ENCODE data around the gene KRTAP12-3.
"Not testable (repeated sequence)": the region's sequence is repeated elsewhere in the genome, so short reads cannot be mapped to it uniquely, and the experiment has no call there.

Gene KRTAP12-3, protein sequence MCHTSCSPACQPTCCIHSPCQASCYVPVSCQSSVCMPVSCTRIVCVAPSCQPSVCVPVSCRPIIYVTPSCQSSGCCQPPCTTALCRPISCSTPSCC

DNA sequence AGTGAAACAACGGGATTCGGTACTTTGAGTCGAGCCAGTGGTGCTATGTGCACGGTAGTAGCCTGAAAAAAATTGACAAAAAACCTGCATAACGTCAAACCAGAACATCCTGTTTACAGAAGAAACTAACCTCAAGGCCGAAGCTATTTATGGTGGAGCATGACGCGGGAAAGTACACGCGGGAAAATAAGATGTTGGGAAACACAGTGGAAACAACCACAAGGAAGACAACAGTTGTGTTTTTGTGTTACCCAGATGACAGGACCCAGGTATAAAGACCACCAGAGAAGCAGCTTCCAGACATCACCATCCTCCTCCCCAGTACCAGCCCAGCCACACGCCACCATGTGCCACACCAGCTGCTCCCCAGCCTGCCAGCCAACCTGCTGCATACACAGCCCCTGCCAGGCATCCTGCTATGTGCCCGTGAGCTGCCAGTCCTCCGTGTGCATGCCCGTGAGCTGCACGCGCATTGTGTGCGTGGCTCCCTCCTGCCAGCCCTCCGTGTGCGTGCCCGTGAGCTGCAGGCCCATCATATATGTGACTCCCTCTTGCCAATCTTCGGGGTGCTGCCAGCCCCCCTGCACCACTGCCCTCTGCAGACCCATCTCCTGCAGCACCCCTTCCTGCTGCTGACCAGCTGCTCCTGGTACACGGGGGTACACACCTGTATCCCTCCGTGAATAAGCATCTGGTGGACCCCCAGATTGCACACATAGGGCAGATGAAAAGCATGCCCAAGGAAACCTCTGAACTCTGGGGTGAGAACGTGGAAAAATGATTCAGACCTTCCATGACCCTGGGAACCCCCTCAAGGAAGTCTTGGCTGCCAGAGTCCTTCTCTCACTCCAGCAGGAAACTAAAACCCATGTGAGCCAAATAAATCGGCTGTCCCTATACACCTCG, at the start of gene KRTAP12-3:
TSS of gene KRTAP12-3 (plus strand) at position 298 of the 906 bp plus-strand sequence. CDS start at position 346, 48 bp downstream.
- in situ Hi-C loops (cut with HindIII; ENCODE audit: low sequenced_read_pairs), result no loop called here
- H3K4me3 ChIP-seq (ENCODE audit: low read depth, low read length), result no peak within 1 kb of the TSS
- TF ChIP-seq, protein P1, sequence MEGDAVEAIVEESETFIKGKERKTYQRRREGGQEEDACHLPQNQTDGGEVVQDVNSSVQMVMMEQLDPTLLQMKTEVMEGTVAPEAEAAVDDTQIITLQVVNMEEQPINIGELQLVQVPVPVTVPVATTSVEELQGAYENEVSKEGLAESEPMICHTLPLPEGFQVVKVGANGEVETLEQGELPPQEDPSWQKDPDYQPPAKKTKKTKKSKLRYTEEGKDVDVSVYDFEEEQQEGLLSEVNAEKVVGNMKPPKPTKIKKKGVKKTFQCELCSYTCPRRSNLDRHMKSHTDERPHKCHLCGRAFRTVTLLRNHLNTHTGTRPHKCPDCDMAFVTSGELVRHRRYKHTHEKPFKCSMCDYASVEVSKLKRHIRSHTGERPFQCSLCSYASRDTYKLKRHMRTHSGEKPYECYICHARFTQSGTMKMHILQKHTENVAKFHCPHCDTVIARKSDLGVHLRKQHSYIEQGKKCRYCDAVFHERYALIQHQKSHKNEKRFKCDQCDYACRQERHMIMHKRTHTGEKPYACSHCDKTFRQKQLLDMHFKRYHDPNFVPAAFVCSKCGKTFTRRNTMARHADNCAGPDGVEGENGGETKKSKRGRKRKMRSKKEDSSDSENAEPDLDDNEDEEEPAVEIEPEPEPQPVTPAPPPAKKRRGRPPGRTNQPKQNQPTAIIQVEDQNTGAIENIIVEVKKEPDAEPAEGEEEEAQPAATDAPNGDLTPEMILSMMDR (IDR thresholded peaks at IDR 0.05; ENCODE audit: low read depth, low read length, missing control alignments), result no peak
- DNase-seq (ENCODE audit: low read depth), result no peak

DNA sequence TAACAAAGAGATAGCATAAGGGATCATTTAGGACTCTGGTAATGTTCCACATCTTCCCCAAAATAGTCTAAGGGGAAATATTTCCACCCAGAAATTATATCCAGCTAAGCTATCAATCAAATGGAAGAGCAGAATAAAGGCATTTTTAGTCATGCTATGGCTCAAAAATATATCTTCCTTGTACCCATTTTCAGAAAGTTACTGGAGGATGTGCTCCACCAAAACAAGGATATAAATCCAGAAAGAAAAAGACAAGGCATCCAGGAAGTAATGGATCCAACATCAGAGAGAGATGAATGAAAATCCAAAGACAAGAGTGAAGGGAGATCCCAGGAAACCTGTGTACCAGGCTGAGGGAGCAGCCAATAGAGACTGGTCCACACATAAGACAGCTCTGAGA, 48.5 kb upstream of the KRTAP12-3 start:
- in situ Hi-C loops (cut with HindIII; ENCODE audit: low sequenced_read_pairs), result no loop called here
- TF ChIP-seq, protein P1 (IDR thresholded peaks at IDR 0.05; ENCODE audit: low read depth, low read length, missing control alignments), result no peak
- no peak overlapping the region for H3K4me3 ChIP-seq (ENCODE audit: low read depth, low read length)
- DNase-seq (ENCODE audit: low read depth), result no peak

DNA sequence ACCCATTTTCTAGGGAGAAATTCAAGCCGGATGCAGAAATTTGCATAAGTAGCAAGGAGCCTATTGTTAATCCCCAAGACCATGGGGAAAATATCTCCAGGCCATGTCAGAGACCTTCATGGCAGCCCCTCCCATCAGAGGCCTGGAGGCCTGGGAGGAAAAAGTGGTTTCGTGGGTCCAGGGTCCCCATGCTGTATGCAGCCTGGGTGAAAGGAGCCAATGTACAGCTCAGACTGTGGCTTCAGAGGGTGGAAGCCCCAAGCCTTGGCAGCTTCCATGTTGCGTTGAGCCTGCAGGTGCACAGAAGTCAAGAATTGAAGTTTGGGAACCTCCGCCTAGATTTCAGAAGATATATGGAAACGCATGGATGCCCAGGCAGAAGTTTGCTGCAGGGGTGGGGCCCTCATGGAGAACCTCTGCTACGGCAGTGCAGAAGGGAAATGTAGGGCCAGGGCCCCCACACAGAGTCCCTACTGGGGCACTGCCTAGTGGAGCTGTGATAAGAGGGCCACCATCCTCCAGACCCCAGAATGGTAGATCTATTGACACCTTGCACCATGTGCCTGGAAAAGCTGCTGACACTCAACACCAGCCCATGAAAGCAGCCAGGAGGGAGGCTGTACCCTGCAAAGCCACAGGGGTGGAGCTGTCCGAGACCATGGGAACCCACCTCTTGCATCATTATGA, 47.4 kb upstream of the KRTAP12-3 start:
- H3K4me3 ChIP-seq (ENCODE audit: low read depth, low read length); in situ Hi-C loops (cut with HindIII; ENCODE audit: low sequenced_read_pairs); DNase-seq (ENCODE audit: low read depth): not testable (repeated sequence)

DNA sequence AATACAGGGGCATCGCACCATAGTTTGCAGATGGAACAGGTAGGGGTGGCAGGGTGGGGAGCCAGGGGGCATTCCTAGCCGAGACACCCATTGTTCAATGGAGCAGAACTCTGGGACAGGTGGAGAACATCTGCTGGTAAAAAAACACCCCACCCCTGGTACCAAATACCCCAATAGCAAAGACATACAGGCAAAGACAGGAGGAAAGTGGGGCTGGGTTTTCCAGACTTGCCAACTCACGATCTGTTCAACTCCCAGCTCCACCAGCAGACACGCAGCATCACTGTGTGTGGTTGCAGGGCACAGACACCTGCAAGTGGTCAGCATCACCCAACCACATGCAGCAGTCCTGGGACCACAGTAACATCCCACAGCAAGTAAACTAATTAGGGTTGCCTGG, 46.2 kb upstream of the KRTAP12-3 start:
- no peak for DNase-seq (ENCODE audit: low read depth)
- TF ChIP-seq, protein P1 (IDR thresholded peaks at IDR 0.05; ENCODE audit: low read depth, low read length, missing control alignments), result no peak
- in situ Hi-C loops (cut with HindIII; ENCODE audit: low sequenced_read_pairs), result no loop called here
- H3K4me3 ChIP-seq (ENCODE audit: low read depth, low read length), result no peak overlapping the region

DNA sequence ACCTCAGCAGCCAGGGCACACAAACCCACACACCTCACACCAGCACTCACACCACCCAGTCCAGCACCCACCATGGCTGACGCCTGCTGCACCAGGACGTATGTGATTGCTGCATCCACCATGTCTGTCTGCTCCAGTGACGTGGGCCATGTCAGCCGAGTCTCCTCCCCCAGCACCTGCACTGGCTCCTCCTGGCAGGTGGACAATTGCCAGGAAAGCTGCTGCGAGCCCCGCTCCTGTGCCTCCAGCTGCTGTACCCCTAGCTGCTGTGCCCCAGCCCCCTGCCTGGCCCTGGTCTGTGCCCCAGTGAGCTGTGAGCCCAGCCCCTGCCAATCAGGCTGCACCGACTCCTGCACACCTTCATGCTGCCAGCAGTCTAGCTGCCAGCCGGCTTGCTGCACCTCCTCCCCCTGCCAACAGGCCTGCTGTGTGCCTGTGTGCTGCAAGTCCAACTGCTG, 45.7 kb upstream of the KRTAP12-3 start, which contains the start of gene KRTAP10-8:
TSS of gene KRTAP10-8 (plus strand) at position 51 of the 458 bp plus-strand sequence. CDS start at position 73, 22 bp downstream.
- in situ Hi-C loops (cut with HindIII; ENCODE audit: low sequenced_read_pairs), result no loop called here
- TF ChIP-seq, protein P1 (IDR thresholded peaks at IDR 0.05; ENCODE audit: low read depth, low read length, missing control alignments), result no peak
- no peak for DNase-seq (ENCODE audit: low read depth)
- no peak within 1 kb of the TSS for H3K4me3 ChIP-seq (ENCODE audit: low read depth, low read length)

DNA sequence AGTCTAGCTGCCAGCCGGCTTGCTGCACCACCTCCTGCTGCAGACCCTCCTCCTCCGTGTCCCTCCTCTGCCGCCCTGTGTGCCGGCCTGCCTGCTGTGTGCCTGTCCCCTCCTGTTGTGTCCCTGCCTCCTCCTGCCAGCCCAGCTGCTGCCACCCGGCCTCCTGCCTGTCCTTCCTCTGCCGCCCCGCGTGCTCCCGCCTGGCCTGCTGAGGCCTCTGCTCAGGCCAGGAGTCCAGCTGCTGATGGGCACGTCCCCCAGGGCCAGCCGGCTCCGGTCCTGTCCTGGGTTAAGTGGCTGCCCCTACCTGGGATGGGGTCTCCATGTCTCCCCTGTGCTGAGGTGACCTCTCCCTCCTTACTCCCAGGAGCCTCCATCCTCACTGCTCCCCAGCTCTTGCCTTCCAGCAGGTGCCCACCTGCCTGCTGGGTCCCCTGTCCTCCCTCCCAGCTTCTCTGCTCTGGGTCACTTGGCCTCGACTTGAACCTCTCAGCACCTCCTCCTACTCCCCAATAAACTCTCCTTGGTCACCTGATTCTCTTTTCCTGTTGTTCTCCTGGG, 45.0 kb upstream of the KRTAP12-3 start:
- TF ChIP-seq, protein P1 (IDR thresholded peaks at IDR 0.05; ENCODE audit: low read depth, low read length, missing control alignments), result no peak
- in situ Hi-C loops (cut with HindIII; ENCODE audit: low sequenced_read_pairs), result no loop called here
- no peak overlapping the region for H3K4me3 ChIP-seq (ENCODE audit: low read depth, low read length)
- DNase-seq (ENCODE audit: low read depth), result no peak

All from astrocyte of the cerebellum (primary cell).